ENCODE results near the gene TARBP1.

The TARBP1 gene

DNA sequence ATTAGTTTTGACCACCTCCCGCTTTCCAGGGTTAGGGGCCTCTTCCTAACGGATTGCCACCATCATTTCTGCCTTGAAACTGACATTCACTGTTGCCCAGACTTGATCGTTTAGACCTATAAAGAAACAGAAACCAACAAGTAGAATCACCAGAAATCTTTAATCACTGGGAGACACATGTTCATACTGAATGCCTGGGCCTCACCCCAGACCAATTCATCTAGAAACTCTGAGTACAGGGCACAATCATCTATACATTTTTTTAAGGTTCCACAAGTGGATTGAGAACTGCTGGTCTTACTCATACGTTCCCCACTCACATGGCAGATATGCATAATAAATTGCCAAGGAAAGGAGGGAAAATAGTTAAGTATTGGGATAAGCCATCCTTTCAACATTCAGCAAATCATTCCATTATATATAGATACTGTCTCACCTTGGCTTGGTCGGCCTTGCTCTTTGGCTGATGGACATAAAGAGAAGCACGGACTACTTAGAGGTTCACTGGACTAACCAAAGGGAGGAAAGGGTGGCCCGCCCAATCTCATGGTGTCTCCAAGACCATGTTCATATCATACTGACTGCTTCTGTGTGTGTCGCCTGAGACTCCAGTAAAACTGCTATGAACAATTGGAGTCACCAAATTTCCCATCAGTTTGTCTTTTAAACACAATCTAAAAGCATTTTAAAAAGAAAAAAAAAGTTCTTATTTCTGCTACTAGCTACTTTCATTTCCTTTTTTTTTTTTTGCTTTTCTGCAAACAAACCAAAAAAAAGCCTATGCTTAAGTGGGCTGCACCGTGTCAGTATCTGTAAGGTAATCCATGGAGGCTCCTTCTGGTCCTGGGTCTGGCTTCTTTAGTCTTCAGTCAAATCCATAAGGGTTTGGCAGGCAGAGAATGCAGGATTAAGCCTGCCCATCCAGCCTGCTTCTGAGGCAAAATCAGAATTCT lies 9.4 kb upstream of the TARBP1 start:
- no peak overlapping the region; the same call in 1 of the 2 replicates for H3K27ac ChIP-seq

DNA sequence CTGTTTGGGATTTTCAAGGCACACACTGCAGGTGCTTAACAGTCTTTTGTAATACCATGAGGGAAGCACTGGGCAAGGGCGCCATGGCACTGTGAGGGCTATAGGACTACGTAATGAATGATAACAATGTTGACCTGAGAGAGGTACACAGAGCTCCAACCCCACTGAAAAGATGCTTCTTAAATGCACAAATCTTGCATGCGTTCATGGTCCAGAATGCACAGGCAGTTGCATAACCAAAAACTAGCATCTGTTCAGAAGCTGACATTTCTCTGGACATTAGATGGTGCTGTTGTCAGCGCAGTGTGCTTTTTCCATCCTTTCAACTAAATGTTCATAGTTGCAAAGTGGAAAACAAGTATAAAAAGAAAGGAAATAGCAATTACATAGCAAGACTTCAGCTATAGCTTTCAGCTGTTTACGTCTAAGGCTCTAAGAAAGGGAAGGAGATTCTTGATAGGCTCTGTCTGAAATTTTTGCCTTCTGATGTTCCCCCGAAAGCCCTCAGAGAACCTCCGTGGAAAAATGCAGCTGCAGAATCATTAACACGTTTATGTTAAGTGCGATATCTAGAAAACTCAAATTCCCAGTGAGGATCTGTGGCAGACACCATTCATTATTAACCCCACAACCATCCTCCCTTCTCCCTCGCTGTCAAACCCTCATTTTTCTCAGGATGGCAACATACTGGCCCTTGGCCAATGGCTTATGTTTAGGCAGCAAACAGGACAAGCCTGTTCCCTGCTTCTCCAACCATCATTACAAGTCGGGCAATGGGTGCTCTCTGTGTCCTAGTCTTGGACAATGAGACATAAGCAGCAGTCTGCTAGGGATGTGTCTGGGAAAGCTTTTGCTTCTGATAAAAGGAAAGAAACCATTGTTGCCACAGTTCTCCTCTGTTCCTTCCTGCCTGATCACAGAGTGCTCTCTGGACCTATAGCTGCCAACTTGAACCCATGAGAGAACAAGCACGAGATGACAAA lies 8.2 kb upstream of the TARBP1 start:
- peak overlapping the region; percentile 20; the same call in 1 of the 2 replicates for H3K27ac ChIP-seq
- peak; percentile 90 for TF ChIP-seq CTCF (conservative IDR thresholded peaks at IDR 0.05)
- no peak for TF ChIP-seq ZFX (IDR thresholded peaks at IDR 0.05)

More for the DNA sequence above, 9.4 kb upstream of the TARBP1 start:
- TF ChIP-seq CTCF (conservative IDR thresholded peaks at IDR 0.05) (no peak), ZFX (IDR thresholded peaks at IDR 0.05) (no peak)

GRCh38 chr1:234484991-234485739 lies 6.2 kb upstream of the TARBP1 start:
- no peak overlapping the region for H3K27ac ChIP-seq
- TF ChIP-seq ZFX (IDR thresholded peaks at IDR 0.05): no peak
- no peak for TF ChIP-seq CTCF (conservative IDR thresholded peaks at IDR 0.05)

DNA sequence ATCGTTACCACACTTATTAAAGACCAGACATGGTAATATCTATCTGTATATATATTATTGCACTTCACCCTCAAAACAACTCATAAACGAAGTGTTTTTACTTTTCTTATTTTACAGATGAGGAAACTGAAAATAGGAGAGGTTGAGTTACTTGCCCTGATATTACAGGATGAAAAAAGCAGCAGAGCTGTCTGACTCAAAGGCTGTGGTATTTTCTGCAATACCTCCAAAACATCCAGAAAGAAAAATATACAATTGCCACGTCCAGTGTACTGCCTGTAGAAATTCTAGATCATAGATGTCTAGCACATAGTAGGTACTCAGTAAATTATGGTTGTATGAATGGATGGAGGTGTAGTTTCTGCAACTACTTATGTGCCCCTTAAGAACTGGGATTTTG lies 5.2 kb upstream of the TARBP1 start:
- no peak overlapping the region for H3K27ac ChIP-seq
- no peak for TF ChIP-seq CTCF (conservative IDR thresholded peaks at IDR 0.05)
- no peak for TF ChIP-seq ZFX (IDR thresholded peaks at IDR 0.05)

DNA sequence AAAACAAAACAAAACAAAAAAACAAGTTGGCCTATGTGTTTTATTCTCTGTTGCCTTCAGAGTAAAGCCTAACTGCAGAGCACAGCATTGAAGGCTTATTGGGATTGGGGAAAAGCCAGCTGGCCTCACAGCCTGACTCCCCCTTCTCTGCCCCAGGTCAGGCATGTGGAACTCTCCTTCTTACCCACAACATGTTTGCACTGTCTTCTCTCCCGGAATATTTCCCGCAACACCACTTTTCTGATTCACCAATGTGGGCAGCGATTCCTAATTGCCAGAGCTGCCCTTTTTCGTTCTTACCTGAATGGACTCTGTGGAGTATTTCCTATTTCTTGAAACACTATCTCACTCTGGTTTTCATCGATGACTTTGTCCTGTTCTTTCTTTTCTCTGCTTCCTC lies 2.8 kb upstream of the TARBP1 start:
- TF ChIP-seq CTCF (conservative IDR thresholded peaks at IDR 0.05) (no peak), ZFX (IDR thresholded peaks at IDR 0.05) (no peak)
- no peak overlapping the region for H3K27ac ChIP-seq

- TF ChIP-seq CTCF (conservative IDR thresholded peaks at IDR 0.05) (no peak), ZFX (IDR thresholded peaks at IDR 0.05) (no peak)
- H3K27ac ChIP-seq: no peak overlapping the region; the same call in 1 of the 2 replicates
Observed at GRCh38 chr1:234479866-234480265, 887 bp upstream of the TARBP1 start.
